ENCODE measurements around the gene FAM185A.
"Not testable (repeated sequence)": the region's sequence is repeated elsewhere in the genome, so short reads cannot be mapped to it uniquely, and the experiment has no call there.

Gene FAM185A

GRCh38 chr7:102778663-102779062 is 29.9 kb downstream of the FAM185A start:
- not testable (repeated sequence) for DNase-seq (ENCODE audit: low read depth in 2 of 2)

- not testable (repeated sequence) for DNase-seq (ENCODE audit: low read depth in 2 of 2)
These were observed 32.1 kb downstream of the FAM185A start for GRCh38 chr7:102780926-102781325.

GRCh38 chr7:102788770-102789169 is 40.0 kb downstream of the FAM185A start:
- not testable (repeated sequence) for DNase-seq (ENCODE audit: low read depth in 2 of 2)

GRCh38 chr7:102790364-102791100 is 41.7 kb downstream of the FAM185A start:
- DNase-seq (ENCODE audit: low read depth in 2 of 2), result not testable (repeated sequence)

GRCh38 chr7:102791367-102791766 is 42.6 kb downstream of the FAM185A start:
- not testable (repeated sequence) for DNase-seq (ENCODE audit: low read depth in 2 of 2)

- DNase-seq (ENCODE audit: low read depth in 2 of 2), result not testable (repeated sequence)
These were observed 43.0 kb downstream of the FAM185A start for GRCh38 chr7:102791831-102792230.

GRCh38 chr7:102794567-102794966 is 45.8 kb downstream of the FAM185A start:
- not testable (repeated sequence) for DNase-seq (ENCODE audit: low read depth in 2 of 2)

GRCh38 chr7:102795987-102796595 is 47.3 kb downstream of the FAM185A start:
- DNase-seq (ENCODE audit: low read depth in 2 of 2), result not testable (repeated sequence)

GRCh38 chr7:102806613-102807012 is 57.8 kb downstream of the FAM185A start:
- DNase-seq (ENCODE audit: low read depth in 2 of 2), result no peak

- DNase-seq (ENCODE audit: low read depth in 2 of 2), result no peak
These were observed 62.1 kb downstream of the FAM185A start for GRCh38 chr7:102810916-102811315.

- no peak for DNase-seq (ENCODE audit: low read depth in 2 of 2)
These were observed 63.3 kb downstream of the FAM185A start for GRCh38 chr7:102811942-102812678.

- no peak for DNase-seq (ENCODE audit: low read depth in 2 of 2)
These were observed 64.6 kb downstream of the FAM185A start for GRCh38 chr7:102813191-102814024.

- DNase-seq (ENCODE audit: low read depth in 2 of 2), result no peak
These were observed 65.2 kb downstream of the FAM185A start for GRCh38 chr7:102814025-102814471.

- no peak for DNase-seq (ENCODE audit: low read depth in 2 of 2)
These were observed 69.1 kb downstream of the FAM185A start for GRCh38 chr7:102817616-102818573.

- no peak for DNase-seq (ENCODE audit: low read depth in 2 of 2)
These were observed 70.4 kb downstream of the FAM185A start for GRCh38 chr7:102819151-102819550.

- DNase-seq (ENCODE audit: low read depth in 2 of 2), result no peak
These were observed 73.4 kb downstream of the FAM185A start for GRCh38 chr7:102821994-102822747.

- no peak for DNase-seq (ENCODE audit: low read depth in 2 of 2)
These were observed 74.8 kb downstream of the FAM185A start for GRCh38 chr7:102823390-102824119.

- DNase-seq (ENCODE audit: low read depth in 2 of 2), result no peak
These were observed 79.5 kb downstream of the FAM185A start for GRCh38 chr7:102828286-102828685.

- no peak for DNase-seq (ENCODE audit: low read depth in 2 of 2)
These were observed 80.3 kb downstream of the FAM185A start for GRCh38 chr7:102829075-102829474.
